ENCODE results near the gene GEMIN8.
A peak's percentile ranks its signal among the peaks of the same experiment; 100 is the strongest.

Gene GEMIN8
- total RNA-seq: 13.3 to 13.8 reads per million in 2 donors

- peak; percentile 84 for DNase-seq
Measured at GRCh38 chrX:14029425-14030173, at the start of gene GEMIN8. GEMIN8 (minus strand) TSS chrX:14029892; CDS start chrX:14021478, 8,414 bp downstream.

GRCh38 chrX:14076639-14077038 lies 46.9 kb upstream of the GEMIN8 start:
- no peak for DNase-seq

- no peak for DNase-seq
Measured at GRCh38 chrX:14073556-14073955, 43.9 kb upstream of the GEMIN8 start.

GRCh38 chrX:14073071-14073470 lies 43.4 kb upstream of the GEMIN8 start:
- DNase-seq: no peak

GRCh38 chrX:14065800-14066199 lies 36.1 kb upstream of the GEMIN8 start:
- DNase-seq: no peak

GRCh38 chrX:14064626-14065432 lies 35.1 kb upstream of the GEMIN8 start:
- DNase-seq: no peak

GRCh38 chrX:14062524-14062923 lies 32.8 kb upstream of the GEMIN8 start:
- no peak for DNase-seq

GRCh38 chrX:14056206-14056605 lies 26.5 kb upstream of the GEMIN8 start:
- no peak for DNase-seq

- DNase-seq: no peak
Measured at GRCh38 chrX:14051416-14051815, 21.7 kb upstream of the GEMIN8 start.

- DNase-seq: no peak
Measured at GRCh38 chrX:14050709-14051108, 21.0 kb upstream of the GEMIN8 start.

GRCh38 chrX:14043209-14043608 lies 13.5 kb upstream of the GEMIN8 start:
- no peak for DNase-seq

- DNase-seq: peak; percentile 60
Measured at GRCh38 chrX:14039344-14039743, 9.7 kb upstream of the GEMIN8 start.

GRCh38 chrX:14038375-14039085 lies 8.8 kb upstream of the GEMIN8 start:
- DNase-seq: no peak

GRCh38 chrX:14032406-14032805 lies 2.7 kb upstream of the GEMIN8 start:
- peak; percentile 62 for DNase-seq

GRCh38 chrX:14030174-14030530 lies 460 bp upstream of the GEMIN8 start:
- no peak for DNase-seq

GRCh38 chrX:14029039-14029424 lies 660 bp downstream of the GEMIN8 start:
- DNase-seq: no peak

- DNase-seq: no peak
Measured at GRCh38 chrX:14028473-14028872, 1.2 kb downstream of the GEMIN8 start.

- DNase-seq: no peak
Measured at GRCh38 chrX:14027511-14028019, 2.1 kb downstream of the GEMIN8 start.

- no peak for DNase-seq
Measured at GRCh38 chrX:14027036-14027435, 2.7 kb downstream of the GEMIN8 start.

- no peak for DNase-seq
Measured at GRCh38 chrX:14026121-14026520, 3.6 kb downstream of the GEMIN8 start.

- DNase-seq: no peak
Measured at GRCh38 chrX:14022019-14022418, 7.7 kb downstream of the GEMIN8 start.

GRCh38 chrX:14017399-14017798 lies 12.3 kb downstream of the GEMIN8 start:
- no peak for DNase-seq

- no peak for DNase-seq
Measured at GRCh38 chrX:14015941-14016340, 13.8 kb downstream of the GEMIN8 start.
